Germinal center (tissue), 1 donor: ENCODE measurements around the gene EIF1AD.
A peak's percentile ranks its signal among the peaks of the same experiment; 100 is the strongest.
"Not testable (repeated sequence)": the region's sequence is repeated elsewhere in the genome, so short reads cannot be mapped to it uniquely, and the experiment has no call there.

ENCODE experiments used
- DNase-seq: peaks from one replicate; pipeline ENCODE4 v3.0.0; 2012; ENCODE audit warnings: mixed read lengths, low spot score

EIF1AD gene

DNA sequence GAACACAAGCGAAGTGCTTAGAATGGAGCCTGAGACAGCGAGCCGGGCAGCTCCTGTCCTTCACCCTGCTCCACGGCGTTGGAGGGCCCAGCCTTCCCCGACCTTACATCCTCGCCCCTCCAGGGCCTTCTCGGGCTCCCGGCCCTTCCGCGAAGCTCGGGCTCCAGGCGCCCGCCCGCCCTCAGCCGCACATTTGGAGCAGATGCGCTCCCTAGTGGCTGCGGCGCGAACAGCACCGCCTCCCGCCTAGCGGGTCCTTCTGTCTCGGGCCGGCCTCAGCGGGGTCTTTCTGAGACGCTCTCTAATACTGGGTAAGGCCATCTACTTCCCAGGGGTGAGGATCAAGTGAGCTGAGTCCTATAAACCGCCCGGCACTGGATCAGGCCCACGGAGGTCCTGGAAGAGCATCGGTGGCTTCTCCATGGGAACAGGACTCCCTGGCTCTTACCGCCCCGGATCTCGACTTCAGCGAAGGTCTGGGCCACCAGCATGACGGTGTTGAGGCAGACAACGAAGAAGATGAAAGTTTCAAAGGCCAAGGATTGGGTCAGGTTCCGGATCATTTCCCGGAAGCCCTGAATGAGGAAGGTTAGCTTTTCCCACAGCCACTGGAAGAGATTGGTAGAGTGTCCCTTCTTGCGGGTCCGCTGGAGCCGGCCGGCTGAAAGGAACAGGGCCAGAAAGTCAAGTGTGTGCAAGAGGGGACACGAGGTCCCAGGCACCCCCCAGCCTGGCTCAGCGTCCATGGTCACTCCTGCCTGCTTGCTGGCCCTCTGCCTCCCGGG, 20.6 kb upstream of the EIF1AD start:
- peak; percentile 86 for DNase-seq

DNA sequence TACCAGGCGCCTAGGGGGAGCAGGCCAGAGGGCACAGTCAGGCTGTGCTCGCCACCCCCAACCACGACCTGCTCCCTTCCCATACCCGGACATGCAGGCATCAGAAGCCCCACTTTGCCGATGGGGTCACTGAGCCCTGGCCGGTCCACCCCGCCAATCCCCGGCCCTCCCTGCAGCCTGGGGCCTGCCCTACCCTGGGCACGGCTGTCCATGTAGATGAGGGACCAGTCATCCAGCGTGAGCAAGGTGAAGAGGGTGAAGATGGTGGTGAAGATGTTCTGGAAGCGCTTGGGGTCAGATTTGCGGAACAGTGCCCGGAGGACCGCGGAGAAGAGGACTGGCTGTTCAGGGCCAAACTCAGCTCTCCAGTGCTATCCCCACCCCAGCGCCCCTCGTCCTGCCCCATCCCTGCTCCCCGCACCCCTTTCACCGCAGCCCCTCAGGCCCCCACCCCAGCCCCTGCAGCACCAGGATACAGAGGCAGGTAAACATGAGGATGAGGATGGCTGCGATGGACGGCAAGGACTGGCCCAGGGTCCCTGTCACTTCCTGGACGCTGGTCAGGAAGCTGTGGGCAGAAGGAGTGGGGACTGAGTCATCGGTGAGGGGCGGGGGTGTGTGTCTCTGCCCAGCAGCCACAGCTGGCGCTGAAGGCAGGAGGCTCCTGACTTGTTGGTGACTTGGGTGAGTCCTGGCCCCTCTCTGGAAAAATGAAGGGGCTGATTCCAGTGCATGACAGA, 18.8 kb upstream of the EIF1AD start:
- no peak for DNase-seq

DNA sequence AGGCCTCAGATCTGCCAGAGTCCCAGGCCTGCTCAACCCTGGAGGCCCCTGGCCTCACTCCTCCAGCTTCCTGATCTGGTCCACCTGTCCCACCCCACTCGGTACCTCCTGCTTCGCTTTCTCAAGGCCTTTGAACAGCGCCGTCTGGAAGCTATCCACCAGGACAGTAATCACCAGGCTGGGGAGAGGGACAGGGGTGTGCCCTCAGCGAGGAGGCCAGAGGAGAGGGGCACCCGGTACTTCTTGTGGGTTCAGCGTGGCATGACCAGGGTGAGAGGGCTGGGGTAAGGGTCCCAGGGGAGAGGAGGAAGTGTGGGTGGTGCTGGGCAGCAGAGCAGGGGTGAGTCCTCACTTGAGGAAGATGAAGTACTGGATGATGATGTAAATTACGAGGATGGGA, 18.3 kb upstream of the EIF1AD start:
- DNase-seq = no peak

DNA sequence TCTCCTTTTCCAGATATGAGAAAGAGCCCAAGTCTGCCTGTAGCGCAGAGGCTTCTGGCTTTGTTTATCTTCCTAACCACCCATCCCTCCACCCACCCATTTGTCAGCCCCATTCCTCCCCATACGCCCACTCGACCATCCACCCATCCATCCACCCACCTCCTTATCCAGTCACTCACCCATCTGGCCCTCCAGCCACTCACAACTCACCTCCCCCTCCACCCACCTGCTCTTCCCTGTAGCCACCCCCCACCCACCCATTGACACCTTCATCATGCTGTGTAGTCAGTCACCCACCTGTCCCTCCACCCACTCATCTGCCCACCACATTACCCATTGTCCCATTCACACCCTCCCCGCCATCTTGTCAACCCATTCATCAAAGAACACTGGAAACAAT, 15.4 kb upstream of the EIF1AD start:
- no peak for DNase-seq

DNA sequence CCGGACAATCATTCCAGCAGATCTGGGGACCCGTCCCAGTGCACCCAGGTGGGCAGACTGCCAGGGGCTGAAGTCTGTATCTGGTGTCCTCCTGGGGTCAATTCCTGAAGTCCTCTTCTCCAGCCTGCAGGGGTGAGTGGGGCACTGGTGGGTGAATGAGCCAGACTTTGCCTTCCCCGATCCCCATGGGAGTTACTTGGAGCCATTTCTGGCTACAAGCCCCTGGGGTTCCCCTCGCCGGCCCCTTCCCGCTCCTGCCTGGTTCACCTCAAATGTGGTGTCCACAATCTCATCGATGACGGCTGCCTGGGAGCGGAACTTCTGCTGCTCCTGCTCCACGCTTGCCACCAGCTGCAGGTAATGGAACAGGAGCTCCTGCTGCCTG, 14.8 kb upstream of the EIF1AD start:
- DNase-seq = no peak

DNA sequence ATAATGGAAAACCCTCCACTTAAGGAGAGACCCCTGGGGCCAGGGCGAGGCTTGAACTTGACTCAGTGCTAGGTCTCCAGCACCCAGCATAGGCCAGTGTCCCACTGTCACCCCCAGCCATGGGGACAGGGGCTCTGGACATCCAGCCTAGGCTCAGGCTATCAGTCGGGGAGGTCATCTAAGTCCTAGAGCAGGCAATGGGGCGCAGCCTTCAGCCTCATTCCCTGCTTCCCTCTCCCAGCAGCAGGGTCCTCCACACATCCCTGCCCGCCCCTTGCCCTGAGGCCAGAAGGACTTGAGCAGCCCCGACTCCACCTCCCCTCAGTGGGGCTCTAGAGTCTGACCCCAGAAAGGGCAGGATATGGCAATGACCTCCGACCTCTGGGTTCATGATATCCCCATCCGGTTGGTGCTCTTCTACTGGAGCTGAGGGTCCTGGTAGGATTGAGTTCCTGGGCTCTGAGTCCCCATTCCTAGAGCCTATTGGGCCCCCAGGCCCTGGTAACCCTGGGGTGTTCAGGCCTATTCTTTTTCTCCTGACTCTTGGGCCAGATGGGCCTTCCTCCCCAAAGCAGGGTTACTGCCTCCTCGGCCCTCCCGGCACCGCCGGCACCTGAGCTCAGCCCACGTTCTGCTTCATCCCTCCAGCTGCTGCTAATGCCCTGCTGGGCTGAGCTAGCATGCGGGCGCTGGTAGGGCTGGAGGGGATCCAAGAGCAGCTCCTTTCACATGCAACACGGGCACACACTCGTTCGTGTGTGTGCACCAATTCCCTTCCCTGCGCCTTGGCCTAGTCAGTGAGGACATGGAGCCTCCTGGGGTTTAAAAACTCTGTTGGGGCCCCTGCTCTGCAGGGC, 14.2 kb upstream of the EIF1AD start:
- DNase-seq = no peak

DNA sequence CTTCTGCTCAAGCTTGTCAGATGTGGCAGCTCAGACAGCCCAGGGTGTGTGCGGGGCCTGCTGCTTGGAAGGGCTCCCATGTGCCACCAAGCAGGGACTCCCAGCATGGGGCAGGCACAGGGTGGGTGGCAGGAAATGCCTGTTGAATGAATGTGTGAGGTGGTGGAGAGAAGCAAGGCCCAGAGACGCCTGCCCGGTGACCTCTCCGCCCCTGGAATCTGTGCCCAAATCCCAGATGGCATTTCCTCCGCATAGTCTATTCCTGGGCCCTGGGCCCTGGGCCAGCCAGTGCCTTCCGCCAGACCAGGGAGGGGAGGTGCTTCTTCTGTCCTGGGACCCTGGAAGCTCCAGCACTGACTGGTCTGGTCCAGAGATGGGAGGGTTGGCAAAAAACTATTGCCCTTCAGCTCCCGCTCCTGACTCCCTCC, 13.5 kb upstream of the EIF1AD start:
- no peak for DNase-seq

DNA sequence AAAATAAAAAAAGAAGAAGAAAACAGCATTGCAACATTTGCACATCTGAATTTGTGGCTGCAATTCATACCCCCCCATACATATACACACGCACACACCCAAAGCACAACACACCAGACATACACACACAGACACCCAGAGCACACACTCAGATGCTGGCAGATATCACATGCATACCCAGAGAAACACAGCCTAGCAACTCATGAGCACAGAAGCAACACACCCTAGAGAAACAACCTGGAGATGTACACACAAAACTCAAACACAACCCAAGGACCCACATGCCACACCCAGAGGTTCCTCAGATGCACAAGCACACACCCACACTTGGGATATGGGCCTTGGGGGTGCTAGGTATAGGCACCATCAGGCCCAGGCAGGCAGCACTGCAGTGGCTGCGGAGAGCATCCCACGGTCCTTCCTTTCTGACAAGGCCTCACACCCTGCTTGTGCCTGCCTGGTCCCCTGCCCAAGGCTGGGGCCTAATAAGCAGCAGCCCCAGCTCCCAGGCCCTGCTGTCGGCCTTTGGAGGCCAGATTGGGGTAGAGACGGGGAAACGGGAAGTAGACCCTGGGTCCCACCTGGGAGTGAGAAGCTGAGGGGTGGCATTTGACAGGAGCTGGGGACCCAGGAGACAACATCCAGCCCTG, 13.0 kb upstream of the EIF1AD start:
- DNase-seq = no peak

DNA sequence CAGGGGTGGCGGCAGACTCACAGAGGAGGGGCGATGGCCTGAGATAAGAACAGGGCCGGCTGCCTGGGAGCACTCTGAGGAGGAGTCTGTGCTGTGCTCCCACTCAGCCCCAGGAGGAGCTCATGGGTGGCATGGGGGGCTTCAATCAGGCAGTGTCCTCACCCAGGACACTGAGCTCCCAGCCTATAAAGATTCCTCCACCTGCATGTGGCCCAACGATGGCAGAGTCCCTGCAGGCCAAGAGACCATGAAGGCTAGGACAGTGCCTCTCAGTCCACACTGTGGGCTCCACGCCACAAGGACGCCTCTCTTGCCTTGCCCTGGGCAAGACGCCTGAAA, 11.8 kb upstream of the EIF1AD start:
- DNase-seq = no peak

DNA sequence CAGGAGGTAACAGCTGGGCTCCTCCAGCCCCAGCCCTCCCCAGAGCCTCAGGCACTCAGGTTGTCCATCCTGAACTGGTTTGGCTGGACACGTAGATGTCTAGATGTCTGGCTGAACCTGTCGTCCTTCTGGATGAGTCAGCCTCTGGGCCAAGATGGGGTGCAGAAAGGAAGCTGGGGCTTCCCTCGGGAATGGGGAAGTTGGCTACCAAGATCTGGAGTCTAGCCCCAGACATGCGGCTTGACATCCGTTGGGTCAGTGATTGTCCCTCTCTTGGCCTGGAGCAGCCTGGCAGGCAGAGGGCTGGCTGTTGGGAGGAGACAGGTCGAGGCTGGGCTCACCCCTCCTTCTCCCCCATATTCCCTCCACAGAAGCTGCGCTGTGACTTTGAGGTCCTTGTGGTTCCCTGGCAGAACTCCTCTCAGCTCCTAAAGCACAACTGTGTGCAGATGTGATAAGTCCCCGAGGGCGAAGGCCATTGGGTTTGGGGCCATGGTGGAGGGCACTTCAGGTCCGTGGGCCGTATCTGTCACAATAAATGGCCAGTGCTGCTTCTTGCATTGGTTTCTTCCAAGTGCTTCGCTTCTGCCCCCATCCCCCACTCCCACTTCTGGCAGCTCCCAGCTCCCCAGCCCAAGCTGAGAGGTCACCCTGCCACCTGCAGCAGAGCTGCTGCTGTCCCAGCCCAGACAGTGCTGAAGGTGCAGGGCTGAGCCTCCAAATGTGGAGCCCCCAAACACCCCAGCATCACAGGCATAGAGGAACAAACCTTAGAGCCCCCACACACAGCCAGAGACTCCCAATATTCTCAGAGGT, 11.2 kb upstream of the EIF1AD start:
- DNase-seq = no peak

DNA sequence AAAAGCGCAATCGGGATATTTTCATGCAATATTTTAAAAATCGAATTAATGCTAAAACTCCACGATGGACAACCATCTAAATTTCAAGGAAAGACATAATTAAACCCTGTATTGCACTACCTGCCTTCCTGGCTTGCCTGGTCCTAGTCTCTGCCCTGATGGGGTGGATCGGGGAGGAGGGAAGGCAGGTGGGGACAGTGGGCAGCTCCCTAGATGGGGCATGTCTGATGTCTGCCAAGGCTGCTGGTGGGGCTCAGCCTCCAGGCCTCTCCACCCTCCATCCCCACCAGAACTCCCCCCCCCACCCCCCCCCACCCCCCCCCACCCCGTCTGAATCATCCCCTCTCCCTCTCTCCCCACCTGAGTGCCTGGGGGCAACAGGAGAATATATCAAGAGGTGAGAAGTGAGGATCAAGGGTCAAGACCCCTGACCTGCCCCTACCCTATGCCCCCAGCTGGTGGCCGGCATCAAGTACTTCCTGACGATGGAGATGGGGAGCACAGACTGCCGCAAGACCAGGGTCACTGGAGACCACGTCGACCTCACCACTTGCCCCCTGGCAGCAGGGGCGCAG, 10.5 kb upstream of the EIF1AD start:
- DNase-seq = no peak

DNA sequence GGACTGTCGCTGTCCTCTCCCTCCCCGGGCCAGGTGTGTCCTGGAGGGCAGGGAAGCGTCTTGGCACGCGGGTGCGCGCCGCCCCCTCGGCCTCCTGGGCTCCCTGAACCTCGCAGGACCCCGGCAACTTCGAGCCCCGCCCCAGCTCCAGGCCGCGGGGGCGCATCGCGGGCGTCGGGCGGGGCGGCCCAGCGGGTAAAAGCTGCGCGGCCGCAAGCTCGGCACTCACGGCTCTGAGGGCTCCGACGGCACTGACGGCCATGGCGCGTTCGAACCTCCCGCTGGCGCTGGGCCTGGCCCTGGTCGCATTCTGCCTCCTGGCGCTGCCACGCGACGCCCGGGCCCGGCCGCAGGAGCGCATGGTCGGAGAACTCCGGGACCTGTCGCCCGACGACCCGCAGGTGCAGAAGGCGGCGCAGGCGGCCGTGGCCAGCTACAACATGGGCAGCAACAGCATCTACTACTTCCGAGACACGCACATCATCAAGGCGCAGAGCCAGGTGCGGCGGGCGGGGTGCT, 9.9 kb upstream of the EIF1AD start, which contains the start of gene CST6:
Gene CST6 (plus strand): TSS at position 224 of the 519 bp plus-strand sequence. CDS start 37 bp downstream, at position 261.
- DNase-seq = no peak

DNA sequence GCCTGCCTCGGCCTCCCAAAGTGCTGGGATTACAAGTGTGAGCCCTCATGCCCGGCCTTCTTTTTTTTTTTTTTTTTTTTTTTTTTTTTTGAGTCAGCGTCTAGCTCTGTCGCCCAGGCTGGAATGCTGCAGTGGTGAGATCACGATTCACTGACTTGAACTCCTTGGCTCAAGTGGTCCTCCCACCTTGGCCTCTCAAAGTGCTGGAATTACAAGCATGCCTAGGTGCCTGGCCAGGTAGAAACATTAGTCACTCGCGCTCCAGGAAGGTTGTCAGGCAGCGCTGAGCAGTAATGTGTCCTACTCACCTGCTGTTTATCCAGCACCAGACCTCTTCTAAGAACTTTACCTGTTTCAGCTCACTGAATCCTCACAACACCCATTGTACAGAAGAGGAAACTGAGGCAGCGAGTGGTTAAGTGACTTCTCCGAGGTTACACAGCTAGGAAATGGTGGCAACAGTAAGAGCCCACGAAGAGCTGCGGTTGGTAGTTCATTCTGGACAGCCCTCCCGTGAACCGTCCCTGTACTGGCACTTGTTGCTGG, 9.4 kb upstream of the EIF1AD start:
- DNase-seq = no peak

DNA sequence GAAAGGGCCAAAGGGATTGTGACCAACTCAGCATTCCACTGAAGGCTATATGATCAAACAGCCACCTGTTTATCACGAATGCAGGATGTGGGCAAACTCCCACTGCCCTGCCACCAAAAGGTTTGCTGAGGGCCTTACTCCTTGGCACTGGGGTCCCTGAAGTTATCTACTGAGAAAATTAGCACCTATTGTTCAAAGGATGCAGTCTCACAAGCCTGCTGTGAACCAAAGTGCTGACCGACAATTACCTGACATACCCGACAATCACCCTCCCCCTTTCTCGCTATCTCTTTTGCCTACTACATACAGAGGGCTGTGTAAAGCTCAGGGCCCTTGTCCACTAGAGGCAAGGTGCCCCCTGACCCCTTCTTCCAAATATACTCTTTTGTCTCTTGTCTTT, 8.1 kb upstream of the EIF1AD start:
- DNase-seq = not testable (repeated sequence)

DNA sequence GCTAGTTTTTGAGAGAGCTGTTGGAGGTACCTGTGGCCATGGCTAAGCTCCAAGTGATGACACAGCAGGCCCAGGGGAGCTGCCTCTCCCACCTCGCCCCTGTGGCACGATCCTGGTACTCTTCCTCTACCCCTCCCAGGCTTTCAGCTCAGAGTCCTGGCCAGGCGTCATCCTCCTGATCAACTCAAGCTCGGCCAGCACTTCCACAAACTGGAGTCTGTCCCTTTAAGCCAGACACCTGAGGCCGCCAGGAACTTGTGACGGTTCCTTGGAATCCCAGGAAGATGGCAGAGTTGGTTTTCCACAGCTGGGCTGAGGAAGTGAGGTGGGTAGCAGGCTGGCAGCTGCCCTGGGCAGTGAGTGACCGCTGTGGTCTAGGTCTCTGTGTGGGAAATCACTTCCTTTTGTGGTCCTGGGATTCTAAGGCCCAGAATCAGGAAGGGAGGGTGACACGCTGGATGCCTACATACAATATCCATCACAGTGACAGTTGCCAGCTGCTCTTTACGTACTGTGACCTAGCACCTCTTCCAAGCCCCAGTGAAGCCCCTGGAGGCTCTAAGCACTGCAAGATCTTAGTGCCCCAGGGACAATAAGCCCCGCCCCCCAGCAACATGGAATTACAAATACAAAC, 6.6 kb upstream of the EIF1AD start:
- DNase-seq = no peak

DNA sequence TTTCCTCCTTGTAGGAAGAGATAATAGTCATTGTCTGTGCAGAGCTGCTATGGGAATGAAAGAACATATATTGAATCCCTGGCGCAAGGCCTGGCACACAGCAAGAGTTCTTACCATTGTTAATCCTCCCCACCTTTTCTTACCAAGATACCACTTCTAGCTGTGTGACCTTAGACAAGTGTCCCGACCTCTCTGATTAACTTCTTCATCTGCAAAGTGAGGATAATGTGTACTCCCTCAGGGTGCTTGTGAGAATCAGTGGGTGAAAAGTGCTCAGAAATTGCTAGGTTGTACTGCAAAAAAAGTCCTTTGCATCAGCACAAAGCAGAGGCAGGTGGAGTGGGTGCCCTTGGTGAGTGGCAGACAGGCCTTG, 6.1 kb upstream of the EIF1AD start:
- DNase-seq = no peak

DNA sequence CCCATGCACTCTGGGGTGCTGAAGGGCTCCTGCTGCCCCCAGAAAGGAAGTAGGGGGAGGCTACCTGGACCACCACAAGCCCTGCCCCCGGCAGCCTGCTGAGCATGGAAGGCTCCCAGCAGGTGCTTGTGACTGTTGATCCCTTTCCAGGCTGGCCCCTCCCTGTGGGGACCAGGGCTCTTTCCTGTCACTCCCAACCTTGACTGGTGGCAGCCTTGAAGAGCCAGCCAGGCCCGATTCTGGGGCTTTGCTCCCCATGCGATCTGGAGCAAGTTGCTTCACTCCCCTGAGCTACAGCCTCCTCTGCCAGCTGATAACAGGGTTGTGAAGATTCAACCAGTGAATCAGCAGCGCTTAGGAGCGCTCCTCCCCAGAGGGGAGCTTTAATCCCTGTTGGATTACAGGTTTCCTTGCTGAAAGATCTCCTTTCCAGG, 5.3 kb upstream of the EIF1AD start:
- DNase-seq = no peak

DNA sequence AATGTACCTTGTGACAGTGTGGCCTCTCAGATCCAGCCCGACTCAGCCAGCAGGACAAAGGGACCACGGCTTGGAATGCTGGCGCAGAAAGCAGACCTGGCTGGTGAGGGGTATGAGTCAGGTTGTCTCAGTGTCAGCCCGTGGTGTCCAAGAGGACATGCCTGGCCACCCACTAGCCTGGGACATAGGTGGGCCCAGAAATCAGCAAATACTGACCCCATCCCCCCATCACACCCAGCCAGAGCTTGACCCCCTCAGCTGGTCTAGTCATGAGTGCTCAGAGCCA, 4.9 kb upstream of the EIF1AD start:
- no peak for DNase-seq

DNA sequence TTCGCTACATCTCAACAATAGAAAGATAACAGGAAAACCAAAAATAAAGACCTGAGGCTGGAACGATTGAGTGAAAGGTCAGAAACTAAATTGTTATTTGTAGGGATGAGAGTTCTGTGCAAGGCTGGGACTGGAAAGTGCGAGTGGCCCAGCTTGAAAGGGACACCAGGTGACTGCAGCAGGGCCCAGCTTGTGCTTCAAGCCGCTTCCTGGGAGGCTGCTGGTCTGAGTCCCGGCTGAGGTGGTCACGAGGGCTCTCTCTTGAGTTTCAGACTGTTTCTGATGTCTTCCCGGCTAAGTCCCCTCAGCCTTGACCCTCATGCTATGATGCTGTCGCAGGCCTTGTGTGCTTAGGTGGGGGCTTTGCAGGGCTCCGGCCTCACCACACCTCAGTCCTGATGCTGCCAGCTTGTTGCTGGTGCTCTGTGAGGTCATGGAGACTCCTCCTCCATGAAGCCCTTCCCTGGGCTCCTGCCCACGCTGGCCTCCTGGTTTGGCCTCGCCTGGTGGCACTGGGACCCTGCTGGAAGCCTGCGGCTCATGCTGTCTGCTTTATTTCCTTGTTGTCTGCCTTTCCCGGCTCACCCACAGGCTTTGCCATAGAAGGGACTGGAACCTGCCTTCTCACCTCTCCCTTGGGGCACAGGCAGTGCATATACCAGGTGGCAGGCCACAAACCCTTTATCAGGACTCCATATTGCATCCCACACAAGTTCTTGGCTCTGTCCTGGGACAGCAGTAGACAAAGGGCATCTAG, 4.4 kb upstream of the EIF1AD start:
- no peak for DNase-seq
